Activated naive CD4-positive, alpha-beta T cell (primary cell): ENCODE measurements around the gene BACH2.
"Not testable (repeated sequence)": the region's sequence is repeated elsewhere in the genome, so short reads cannot be mapped to it uniquely, and the experiment has no call there.

ENCODE experiments used
- DNase-seq, 4 experiments: peaks; one replicate each; lab custom pipeline; 2025; lab: John Stamatoyannopoulos, UW

The BACH2 gene

GRCh38 chr6:89890845-89891528 lies 405.7 kb downstream of the BACH2 start:
- DNase-seq, result not testable (repeated sequence)

DNA sequence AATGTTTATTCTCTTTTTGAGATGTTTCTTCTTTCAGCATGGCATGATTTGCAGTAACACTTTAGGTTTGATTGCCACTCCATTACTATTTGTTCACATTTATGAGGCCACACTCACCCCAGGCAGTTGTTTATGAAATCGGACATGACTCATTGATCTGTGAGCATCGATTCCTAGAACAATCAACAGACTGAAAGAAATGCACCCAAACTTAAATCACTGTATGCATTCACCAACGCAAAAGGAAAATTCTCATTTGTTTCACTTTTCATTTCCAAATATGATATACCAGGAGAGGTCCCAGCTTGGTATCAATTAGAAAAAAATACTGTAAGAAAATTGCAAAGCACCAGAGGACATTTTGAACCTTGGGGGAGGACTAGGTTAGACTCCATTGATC lies 407.8 kb downstream of the BACH2 start:
- no peak for DNase-seq

GRCh38 chr6:89888138-89888514 lies 408.5 kb downstream of the BACH2 start:
- no peak for DNase-seq

DNA sequence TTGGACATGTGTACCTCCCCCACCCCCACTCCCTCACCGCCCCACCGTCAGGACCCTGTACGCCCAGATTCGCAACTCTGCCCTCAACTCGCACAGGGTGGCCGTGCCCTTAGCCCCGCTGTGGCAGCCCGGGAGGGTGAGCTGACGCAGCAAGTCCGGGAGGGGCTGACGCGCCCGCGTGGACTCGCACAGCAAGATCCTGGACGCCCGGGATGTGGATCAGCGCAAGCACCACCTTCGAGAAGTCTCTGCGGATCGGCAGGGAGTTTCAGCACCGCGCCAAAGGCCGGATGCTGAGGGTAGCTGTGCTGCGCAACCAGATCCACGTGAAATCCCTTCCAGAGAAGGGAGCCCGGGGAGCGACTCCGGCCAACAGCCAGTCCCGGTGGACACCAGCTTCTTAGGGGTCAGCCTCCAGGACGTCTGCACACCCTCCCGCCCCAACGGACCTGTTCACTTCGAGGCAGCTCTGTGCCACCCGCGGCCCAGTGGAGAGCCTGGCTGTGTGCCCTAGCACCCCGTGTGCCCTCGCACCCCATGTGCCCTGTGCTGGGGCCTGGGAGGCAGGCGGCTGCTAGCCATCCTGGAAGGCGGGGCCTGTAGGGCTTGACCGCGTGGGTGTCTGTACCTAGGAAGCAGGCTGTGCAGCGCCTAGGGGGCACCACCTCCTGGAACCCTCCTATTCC lies 409.0 kb downstream of the BACH2 start:
- no peak for DNase-seq

- no peak for DNase-seq
Measured at GRCh38 chr6:89886378-89887120, 410.1 kb downstream of the BACH2 start.
